Lower leg skin (tissue), 3 donors: ENCODE measurements around the gene TMEM181.

ENCODE experiments used
- CTCF ChIP-seq, 3 donors: fragments of 450-650 bp; IDR thresholded peaks; one replicate each; pipeline ENCODE4 v1.5.1; 2016; ENCODE audit warnings: antibody characterized with exemption in 3 of 3, mild to moderate bottlenecking in 3 of 3, moderate library complexity in 2 of 3
- POLR2A ChIP-seq, 2 donors: fragments of 450-650 bp; IDR thresholded peaks; one replicate each; pipeline ENCODE4 v1.6.1; 2016 to 2017; ENCODE audit warnings: antibody characterized with exemption in 2 of 2, mild to moderate bottlenecking in 1 of 2, moderate library complexity in 1 of 2

- TF ChIP-seq POLR2A (IDR thresholded peaks at IDR 0.05) (no peak), CTCF (IDR thresholded peaks at IDR 0.05) (no peak)
These were observed 78.5 kb downstream of the TMEM181 start for GRCh38 chr6:158638324-158638854.
